SJCRH30 (cell line): ENCODE data around the gene DIS3L2. TPM values are rescaled to one million over a fixed set of nuclear protein-coding genes. Genes with fewer than 3 reads are reported as not detected.
"Not testable (repeated sequence)": the region's sequence is repeated elsewhere in the genome, so short reads cannot be mapped to it uniquely, and the experiment has no call there.

Experiments
- DNase-seq, 2 experiments: peaks; one replicate each; pipeline ENCODE4 v3.0.0-alpha.2; 2015 to 2020
- H3K27ac ChIP-seq: fragments of 250-450 bp; sonication (Bioruptor Pico); 2 replicates; pipeline ENCODE4 v1.5.1; 2020; ENCODE audit warnings: mild to moderate bottlenecking, moderate library complexity
- H3K27me3 ChIP-seq: fragments of 250-450 bp; sonication (Bioruptor Pico); 2 replicates; pipeline ENCODE4 v1.5.1; 2020; ENCODE audit warnings: mild to moderate bottlenecking, moderate library complexity
- H3K36me3 ChIP-seq: fragments of 250-450 bp; sonication (Bioruptor Pico); 2 replicates; pipeline ENCODE4 v1.5.1; 2020; ENCODE audit warnings: mild to moderate bottlenecking, moderate library complexity
- H3K4me1 ChIP-seq: fragments of 250-450 bp; sonication (Bioruptor Pico); 2 replicates; pipeline ENCODE4 v1.5.1; 2020; ENCODE audit warnings: mild to moderate bottlenecking, moderate library complexity
- H3K4me3 ChIP-seq: fragments of 250-450 bp; sonication (Bioruptor Pico); 2 replicates; pipeline ENCODE4 v1.5.1; 2020; ENCODE audit warnings: mild to moderate bottlenecking, moderate library complexity
- H3K9me3 ChIP-seq: fragments of 250-450 bp; sonication (Bioruptor Pico); replicated peaks from 2 replicates; pipeline ENCODE4 v1.5.1; 2020; ENCODE audit warnings: mild to moderate bottlenecking, moderate library complexity
- total RNA-seq: library from RNA; depleted of rRNA; stranded (reverse); fragments of >200 nt; shearing (Covaris generic); gene quantifications from 2 replicates; pipeline ENCODE4 v1.2.3, GENCODE V29; 2014

DIS3L2 gene
- total RNA-seq, 1 experiment from 2014 or later, result 33.2 TPM

DNA sequence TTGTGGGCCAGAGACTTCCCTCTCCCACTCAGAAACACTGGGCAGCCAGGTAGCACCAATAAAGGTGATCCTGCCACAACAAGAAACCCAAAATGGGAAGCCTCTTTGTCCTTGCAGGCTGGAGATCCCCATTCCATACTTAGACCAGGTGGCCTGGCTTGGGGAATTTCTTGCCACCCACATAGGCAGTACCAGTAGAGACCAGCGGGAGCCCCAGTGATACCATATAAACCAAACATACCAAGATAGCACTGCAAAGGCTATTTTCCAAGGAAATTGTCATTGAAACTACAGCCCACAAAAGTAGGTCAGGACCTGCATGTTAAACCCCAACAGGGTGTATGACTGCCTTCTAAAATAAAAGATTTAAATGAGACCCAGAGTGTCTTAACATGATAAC, 171.6 kb downstream of the DIS3L2 start:
- DNase-seq, result no peak
- Histone ChIP-seq H3K27me3 (no peaks in the 10 kb centered on the region), H3K9me3 (no peaks in the 10 kb centered on the region), H3K27ac (no peak overlapping the region), H3K4me1 (peaks cover 9% of the 10 kb centered on the region), H3K36me3 (peaks cover 8% of the 10 kb centered on the region), H3K4me3 (no peak overlapping the region)

DNA sequence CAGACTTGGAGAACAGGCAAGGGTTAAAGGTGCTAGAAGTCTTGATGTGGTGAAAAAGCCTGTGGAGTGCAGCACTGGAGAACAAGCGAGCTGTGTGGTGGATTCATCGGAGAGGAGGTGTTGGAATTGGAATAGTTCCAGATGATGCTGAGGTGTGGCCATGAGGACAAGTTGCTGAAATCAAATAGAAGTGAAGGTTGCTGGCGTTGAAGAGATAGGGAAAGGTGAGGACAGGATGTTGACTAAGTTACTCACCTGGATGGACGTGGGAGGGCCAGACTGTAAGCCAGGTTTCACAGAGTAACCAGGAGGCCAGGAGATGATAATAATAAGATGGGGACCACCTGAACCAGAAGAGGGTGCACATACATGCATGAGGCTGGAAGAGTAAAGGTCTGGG, 173.4 kb downstream of the DIS3L2 start:
- Histone ChIP-seq H3K4me3 (no peak overlapping the region), H3K4me1 (peaks cover 26% of the 10 kb centered on the region), H3K27ac (no peak overlapping the region), H3K9me3 (no peaks in the 10 kb centered on the region), H3K27me3 (no peaks in the 10 kb centered on the region), H3K36me3 (peaks cover 8% of the 10 kb centered on the region)
- DNase-seq, result no peak

DNA sequence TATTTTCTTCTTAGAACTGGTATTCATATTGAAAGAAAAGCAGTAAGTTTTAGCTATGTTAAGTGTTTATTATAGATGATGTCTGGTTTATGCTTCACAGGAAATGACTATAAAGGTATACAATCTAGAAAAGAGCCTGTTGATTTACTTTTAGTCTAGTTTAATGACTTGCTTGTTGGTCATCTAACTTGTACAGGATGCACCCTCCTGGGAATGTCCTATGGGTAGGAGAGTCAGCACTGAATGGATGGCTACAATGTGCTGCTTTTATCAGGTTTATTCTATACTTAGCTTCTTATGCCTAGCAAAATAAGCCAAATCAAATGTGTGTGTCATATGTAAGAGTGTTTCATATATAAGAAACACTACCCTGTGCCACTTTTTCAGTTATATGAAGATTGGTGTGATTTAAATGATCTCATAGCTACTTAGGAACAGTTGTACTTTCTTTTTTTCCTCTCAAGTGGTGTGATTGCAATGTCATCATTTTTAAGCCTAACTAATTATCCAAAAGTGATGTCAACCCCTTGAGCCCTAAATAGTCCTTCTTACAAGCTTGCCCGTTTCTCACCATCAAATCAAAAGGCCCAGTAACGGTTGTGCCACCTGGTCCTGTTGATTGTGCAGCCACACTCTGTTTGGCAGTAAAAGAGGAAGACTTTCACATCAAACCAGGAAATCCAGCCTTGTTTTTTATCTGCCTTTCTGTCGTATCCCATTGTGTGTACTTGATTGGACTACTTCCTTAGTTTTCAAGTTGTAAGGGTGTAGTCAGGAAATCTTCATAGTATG, 176.0 kb downstream of the DIS3L2 start:
- Histone ChIP-seq H3K27me3 (no peaks in the 10 kb centered on the region), H3K4me3 (no peak overlapping the region), H3K36me3 (peaks cover 3% of the 10 kb centered on the region), H3K9me3 (no peaks in the 10 kb centered on the region), H3K4me1 (peaks cover 26% of the 10 kb centered on the region), H3K27ac (peak overlapping the region; percentile 80)
- DNase-seq, result peak; percentile 19 to 55

DNA sequence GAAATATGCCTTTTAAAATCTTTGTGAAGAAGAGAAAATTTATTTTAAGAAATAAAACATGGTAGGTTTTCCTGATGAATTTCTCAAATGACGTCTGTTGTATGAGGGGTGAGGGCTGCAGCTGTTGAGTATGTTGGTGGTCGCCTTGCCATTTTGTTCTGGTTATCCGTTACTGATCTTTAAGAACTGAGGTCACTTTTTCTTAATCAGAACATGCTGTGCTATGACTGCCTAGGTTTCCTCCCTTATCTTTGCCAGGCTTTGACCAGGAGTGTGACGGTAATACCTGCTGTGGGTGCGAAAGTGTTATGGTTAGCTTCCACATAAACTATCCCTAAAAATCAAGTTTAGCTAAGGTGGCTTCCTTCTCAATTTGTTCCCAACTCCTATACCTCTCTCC, 176.9 kb downstream of the DIS3L2 start:
- H3K27me3 ChIP-seq, result no peaks in the 10 kb centered on the region
- DNase-seq, result peak; percentile 71 to 81
- peaks cover 26% of the 10 kb centered on the region for H3K4me1 ChIP-seq
- no peaks in the 10 kb centered on the region for H3K9me3 ChIP-seq
- H3K36me3 ChIP-seq, result no peaks in the 10 kb centered on the region
- H3K27ac ChIP-seq, result peak overlapping the region; percentile 80
- no peak overlapping the region for H3K4me3 ChIP-seq

DNA sequence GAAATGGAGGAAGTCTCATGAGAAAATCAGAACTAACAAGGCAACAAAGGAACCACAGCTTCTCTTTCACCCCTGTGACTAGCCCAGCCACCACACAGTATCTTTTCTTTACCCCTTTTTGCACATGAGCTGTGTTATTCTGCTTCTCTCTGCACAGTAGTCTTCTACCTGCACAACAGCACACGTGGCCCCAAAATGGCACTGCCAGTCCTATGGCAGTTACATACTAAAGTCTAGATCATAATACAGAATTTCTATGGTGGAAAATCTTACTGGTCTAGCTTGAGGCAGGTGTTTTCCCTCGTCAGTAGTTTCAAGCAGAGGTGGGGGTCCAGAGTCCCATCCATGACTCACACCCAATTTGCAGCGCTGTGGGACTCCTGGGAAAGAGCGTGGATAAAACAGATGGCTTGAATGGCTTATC, 177.7 kb downstream of the DIS3L2 start:
- peak; percentile 13 to 32 for DNase-seq
- Histone ChIP-seq H3K36me3 (no peaks in the 10 kb centered on the region), H3K9me3 (no peaks in the 10 kb centered on the region), H3K4me1 (peaks cover 26% of the 10 kb centered on the region), H3K4me3 (no peak overlapping the region), H3K27ac (peak overlapping the region; percentile 80), H3K27me3 (no peaks in the 10 kb centered on the region)

DNA sequence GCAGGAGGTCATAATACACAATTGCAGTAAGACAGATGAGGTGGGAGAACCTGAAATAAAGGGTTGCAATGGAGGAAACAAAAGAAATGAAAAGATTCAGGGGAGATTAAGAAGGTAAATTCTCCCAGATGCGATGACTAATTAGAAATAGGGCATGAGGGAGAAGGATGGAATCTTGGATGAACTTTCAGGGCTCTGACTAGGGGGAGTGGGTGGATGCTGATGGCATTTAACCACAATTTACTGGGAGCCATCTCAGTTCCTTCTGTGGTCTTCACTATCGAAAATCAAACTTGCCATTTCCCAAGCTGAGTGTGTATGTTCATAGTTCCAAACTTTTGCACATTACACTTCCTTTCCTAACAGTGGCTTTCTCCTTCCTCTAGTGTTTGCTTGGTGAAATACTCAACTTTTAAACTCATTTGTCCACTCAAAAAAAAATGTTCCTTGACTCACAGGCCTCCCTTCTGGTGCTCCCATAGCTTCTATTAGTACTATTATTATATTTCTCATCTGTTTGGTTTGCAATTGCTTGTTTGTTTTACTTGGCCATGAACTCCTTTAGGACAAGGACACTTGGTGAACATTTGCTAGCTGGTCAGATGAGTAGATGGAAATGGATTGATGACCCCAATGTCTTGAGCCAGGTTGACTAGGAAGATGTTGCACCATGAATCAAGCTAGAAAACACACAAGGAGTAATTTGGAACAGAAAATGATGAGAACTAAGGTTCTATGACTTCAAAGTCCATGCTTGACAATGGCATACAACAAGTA, 178.5 kb downstream of the DIS3L2 start:
- H3K27ac ChIP-seq, result no peak overlapping the region; the same call in 1 of the 2 replicates
- H3K36me3 ChIP-seq, result no peaks in the 10 kb centered on the region
- peaks cover 26% of the 10 kb centered on the region for H3K4me1 ChIP-seq
- DNase-seq, result no peak
- no peak overlapping the region for H3K4me3 ChIP-seq
- no peaks in the 10 kb centered on the region for H3K9me3 ChIP-seq
- no peaks in the 10 kb centered on the region for H3K27me3 ChIP-seq

DNA sequence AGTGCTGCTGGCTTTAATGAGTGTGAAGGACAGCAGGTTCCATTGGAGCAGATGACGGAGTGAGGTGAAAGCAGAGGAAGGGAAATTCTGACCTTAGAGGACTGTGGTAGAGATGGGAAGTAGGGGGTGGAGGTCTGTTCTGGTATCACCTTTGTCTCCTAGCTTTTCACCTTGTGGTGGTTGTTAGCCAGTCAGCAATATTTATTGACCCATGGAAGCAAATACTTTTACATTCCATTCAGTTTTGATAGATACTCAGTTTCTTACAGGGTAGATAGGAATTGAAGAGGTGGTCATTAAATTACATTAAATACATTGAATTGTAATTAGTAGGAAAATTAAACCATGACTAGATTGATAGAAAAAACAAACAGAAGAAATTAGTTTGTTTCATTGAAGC, 180.1 kb downstream of the DIS3L2 start:
- no peaks in the 10 kb centered on the region for H3K36me3 ChIP-seq
- H3K4me3 ChIP-seq, result no peak overlapping the region
- no peak overlapping the region for H3K27ac ChIP-seq
- H3K9me3 ChIP-seq, result no peaks in the 10 kb centered on the region
- no peaks in the 10 kb centered on the region for H3K27me3 ChIP-seq
- no peak for DNase-seq
- peaks cover 26% of the 10 kb centered on the region for H3K4me1 ChIP-seq

DNA sequence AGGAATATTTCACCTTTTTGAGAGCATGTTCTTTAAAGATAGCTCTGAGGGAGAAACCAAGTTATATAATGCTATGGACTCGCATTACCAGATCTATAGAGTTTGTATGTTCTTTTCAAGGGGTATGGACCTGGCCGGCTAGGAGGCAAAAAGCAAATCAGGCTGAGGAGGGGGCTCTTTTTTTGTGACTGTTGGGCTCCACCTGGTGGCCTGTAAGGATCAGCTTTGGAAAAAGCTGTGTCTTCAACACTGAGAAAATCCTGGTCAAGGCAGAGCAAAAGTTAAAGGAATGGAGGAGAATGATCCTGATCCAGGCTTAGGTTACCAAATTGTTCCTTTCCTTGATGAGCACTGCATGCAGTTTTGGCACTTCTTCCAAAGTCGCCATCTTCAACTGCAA, 180.5 kb downstream of the DIS3L2 start:
- H3K4me3 ChIP-seq, result no peak overlapping the region
- peak; percentile 73 to 86 for DNase-seq
- no peaks in the 10 kb centered on the region for H3K9me3 ChIP-seq
- H3K27me3 ChIP-seq, result no peaks in the 10 kb centered on the region
- H3K36me3 ChIP-seq, result no peaks in the 10 kb centered on the region
- H3K27ac ChIP-seq, result no peak overlapping the region
- H3K4me1 ChIP-seq, result peaks cover 26% of the 10 kb centered on the region

DNA sequence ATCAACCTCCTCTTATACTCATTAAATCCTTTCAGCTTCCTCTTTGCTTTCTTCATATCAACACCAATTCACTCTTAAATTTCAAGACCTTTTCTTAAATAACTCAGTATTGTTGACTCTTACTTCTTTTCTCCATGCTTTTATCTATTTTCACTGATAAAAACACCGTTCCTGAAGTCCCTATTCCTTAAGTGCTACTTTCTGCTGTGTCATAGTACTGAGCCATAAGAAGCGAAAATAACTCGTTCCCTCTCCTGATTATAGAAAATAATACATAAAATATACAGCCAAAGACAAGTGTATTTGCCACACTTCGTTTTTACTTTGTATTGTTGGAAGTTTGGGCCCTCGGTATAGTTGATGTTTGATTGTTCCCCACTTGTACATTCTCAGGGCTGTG, 181.0 kb downstream of the DIS3L2 start:
- DNase-seq, result no peak
- Histone ChIP-seq H3K27ac (no peak overlapping the region), H3K27me3 (no peaks in the 10 kb centered on the region), H3K4me1 (peaks cover 22% of the 10 kb centered on the region), H3K36me3 (no peaks in the 10 kb centered on the region), H3K9me3 (no peaks in the 10 kb centered on the region), H3K4me3 (no peak overlapping the region)

DNA sequence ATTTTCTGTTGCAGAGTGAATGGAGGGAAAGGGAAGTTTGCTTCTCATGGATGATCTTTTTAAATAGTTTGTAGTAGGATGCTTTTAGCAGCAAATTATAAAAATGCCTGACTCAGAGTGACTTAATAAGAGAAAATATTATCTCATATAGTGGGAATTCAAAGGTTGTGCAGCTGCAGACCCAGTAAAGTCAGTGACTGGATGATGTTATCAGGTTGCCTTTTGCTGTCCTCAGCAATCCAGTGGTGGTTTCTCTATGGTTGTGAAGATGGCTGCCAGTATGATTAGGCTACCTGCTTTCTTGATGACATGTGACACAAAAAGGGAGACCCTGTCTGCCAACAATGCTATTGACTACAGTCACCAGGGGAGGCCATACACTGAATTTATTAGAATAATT, 184.8 kb downstream of the DIS3L2 start:
- H3K9me3 ChIP-seq, result no peaks in the 10 kb centered on the region
- no peak overlapping the region for H3K27ac ChIP-seq
- no peak overlapping the region for H3K4me3 ChIP-seq
- DNase-seq, result no peak
- no peaks in the 10 kb centered on the region for H3K36me3 ChIP-seq
- no peaks in the 10 kb centered on the region for H3K27me3 ChIP-seq
- no peaks in the 10 kb centered on the region; the same call in 1 of the 2 replicates for H3K4me1 ChIP-seq

DNA sequence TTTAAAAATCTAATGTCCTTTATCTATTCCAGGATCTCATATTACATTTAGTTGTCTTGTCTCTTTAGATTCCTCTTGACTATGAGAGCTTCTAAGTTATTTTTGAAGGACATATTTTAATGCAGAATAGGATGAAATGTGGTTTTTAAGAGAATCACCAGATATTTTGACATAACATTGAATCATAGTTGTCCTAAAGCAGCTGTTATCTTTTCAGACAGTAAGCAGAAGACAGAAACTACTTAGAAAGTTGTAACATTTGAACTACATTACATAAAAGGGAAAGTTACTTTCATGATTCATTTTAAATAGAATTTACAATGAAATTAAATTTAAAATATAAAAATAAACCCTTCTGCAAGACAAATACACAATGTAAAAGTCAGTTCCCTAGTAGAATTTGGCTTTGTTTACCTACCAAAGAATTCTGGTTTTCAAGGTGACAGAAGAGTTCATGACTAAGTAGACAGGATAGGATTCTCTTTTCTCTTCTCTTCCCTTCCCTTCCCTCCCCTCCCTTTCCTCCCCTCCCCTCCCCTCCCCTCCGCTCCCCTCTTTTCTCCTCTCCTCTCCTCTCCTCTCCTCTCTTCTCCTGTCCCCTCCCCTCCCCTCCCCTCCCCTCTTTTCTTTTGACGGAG, 186.0 kb downstream of the DIS3L2 start:
- DNase-seq, result no peak
- Histone ChIP-seq H3K4me1 (no peaks in the 10 kb centered on the region), H3K9me3 (no peaks in the 10 kb centered on the region), H3K4me3 (no peak overlapping the region), H3K27me3 (no peaks in the 10 kb centered on the region), H3K36me3 (no peaks in the 10 kb centered on the region), H3K27ac (no peak overlapping the region)

DNA sequence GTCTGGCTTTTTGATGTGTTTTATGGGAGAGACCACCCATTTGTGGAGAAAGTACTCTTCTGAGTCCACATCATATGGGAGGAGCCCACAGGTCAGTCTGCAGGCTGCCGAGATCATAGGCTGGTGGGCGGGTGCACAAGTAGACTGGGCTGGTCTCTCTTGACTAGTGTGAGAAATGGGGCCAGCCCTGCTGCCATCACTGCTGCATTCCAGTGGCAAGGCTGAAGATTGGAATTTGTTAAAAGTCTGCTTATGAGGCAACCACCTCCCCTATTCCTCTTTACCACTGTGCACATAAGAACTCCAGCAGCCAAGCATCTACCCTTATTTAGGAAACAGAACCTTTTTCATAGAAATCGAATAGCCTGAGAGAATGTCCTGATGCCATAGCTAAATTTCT, 200.7 kb downstream of the DIS3L2 start:
- no peak overlapping the region for H3K27ac ChIP-seq
- no peaks in the 10 kb centered on the region for H3K27me3 ChIP-seq
- H3K4me1 ChIP-seq, result no peaks in the 10 kb centered on the region
- H3K9me3 ChIP-seq, result no peaks in the 10 kb centered on the region; the same call in 1 of the 2 replicates
- DNase-seq, result no peak
- no peak overlapping the region for H3K4me3 ChIP-seq
- H3K36me3 ChIP-seq, result peaks cover 35% of the 10 kb centered on the region

DNA sequence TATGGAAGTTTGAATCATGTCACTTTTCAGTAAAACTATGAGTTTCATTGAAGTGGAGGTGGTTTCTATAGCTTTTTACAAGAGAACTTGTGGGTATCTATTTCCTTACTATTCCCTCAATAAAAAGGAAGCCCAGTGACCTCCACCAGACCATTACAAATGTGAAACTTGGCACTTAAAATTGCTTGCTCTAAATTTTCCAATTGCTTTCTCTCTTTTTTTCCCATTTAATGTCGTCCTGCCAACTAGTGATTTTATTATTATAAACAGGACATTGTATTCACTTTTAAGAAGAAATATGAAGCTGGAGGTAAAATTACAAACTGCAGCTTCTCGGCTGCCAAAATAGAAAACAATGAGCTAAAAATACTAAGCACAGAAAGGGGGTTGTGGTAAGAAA, 208.9 kb downstream of the DIS3L2 start:
- Histone ChIP-seq H3K4me1 (no peaks in the 10 kb centered on the region), H3K9me3 (0 out of 2 replicates have a peak, but pooled peaks cover 2% of the 10 kb centered on the region), H3K4me3 (no peak overlapping the region), H3K36me3 (peaks cover 20% of the 10 kb centered on the region), H3K27me3 (no peaks in the 10 kb centered on the region), H3K27ac (no peak overlapping the region)
- no peak for DNase-seq

DNA sequence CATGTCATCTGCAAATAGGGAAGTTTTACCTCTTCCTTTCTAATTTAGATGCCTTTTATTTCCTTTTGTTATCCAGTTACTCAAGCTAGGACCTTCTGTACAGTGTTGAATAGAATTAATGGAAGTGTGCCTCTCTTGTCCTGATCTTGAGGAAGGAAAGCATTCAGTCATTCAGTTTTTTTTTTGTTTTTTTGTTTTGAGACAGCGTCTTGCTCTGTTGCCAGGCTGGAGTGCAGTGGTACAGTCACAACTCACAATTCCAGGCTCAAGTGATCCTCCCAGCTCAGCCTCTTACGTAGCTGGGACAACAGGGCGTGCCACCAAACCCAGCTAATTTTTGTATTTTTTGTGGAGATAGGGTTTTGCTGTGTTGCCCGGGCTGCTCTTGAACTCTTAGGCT, 213.1 kb downstream of the DIS3L2 start:
- H3K9me3 ChIP-seq, result peaks cover 9% of the 10 kb centered on the region; the same call in 1 of the 2 replicates
- H3K4me1 ChIP-seq, result no peaks in the 10 kb centered on the region
- H3K27me3 ChIP-seq, result no peaks in the 10 kb centered on the region; the same call in 1 of the 2 replicates
- H3K36me3 ChIP-seq, result peaks cover 13% of the 10 kb centered on the region
- no peak overlapping the region for H3K27ac ChIP-seq
- H3K4me3 ChIP-seq, result no peak overlapping the region
- no peak for DNase-seq

DNA sequence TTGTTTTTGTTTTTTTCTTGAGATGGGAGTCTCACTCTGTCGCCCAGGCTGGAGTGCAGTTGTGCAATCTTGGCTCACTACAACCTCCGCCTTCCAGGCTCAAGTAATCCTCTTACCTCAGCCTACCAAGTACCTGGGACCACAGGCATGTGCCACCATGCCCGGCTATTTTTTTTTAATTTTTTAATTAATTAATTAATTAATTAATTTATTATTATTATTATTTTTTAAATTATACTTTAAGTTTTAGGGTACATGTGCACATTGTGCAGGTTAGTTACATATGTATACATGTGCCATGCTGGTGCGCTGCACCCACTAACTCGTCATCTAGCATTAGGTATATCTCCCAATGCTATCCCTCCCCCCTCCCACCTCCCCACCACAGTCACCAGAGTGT, 215.1 kb downstream of the DIS3L2 start:
- not testable (repeated sequence) for H3K4me1 ChIP-seq, H3K4me3 ChIP-seq, H3K27ac ChIP-seq, H3K9me3 ChIP-seq, H3K27me3 ChIP-seq, DNase-seq
- peaks cover 11% of the 10 kb centered on the region for H3K36me3 ChIP-seq
